ENCODE data around the gene AADACL3.

- TF ChIP-seq POLR2A (IDR thresholded peaks at IDR 0.05) (no peak), CTCF (IDR thresholded peaks at IDR 0.05) (peak in 1 of 4 donors; percentile 5)
Observed at GRCh38 chr1:12760256-12760795, 44.4 kb downstream of the AADACL3 start.
